Measurements from ENCODE around the gene SLC49A3. TPM values are rescaled to one million over a fixed set of nuclear protein-coding genes. Genes with fewer than 3 reads are reported as not detected.
A peak's percentile ranks its signal among the peaks of the same experiment; 100 is the strongest.

SLC49A3 gene
- total and polyA plus RNA-seq, 2 experiments from 2014 or later, result 5.2 to 12.5 TPM

GRCh38 chr4:664713-665231 lies 24.2 kb downstream of the SLC49A3 start:
- in situ Hi-C loops (cut with MboI), result no loop called here
- no peaks in the 10 kb centered on the region for H3K27me3 ChIP-seq (replicated peaks; ENCODE audit: insufficient read depth)
- H3K9me2 ChIP-seq (ENCODE audit: insufficient read depth), result no peaks in the 10 kb centered on the region
- H3K79me2 ChIP-seq (ENCODE audit: insufficient read depth), result no peaks in the 10 kb centered on the region
- no peaks in the 10 kb centered on the region for H3K36me3 ChIP-seq (ENCODE audit: low read depth)
- no peak overlapping the region for H2AFZ ChIP-seq
- H3K4me1 ChIP-seq (ENCODE audit: insufficient read depth), result no peaks in the 10 kb centered on the region
- H4K20me1 ChIP-seq (ENCODE audit: insufficient read depth), result no peaks in the 10 kb centered on the region
- no peak overlapping the region for H3K4me3 ChIP-seq
- no peak overlapping the region for H3K27ac ChIP-seq
- TF ChIP-seq EZH2 (IDR thresholded peaks at IDR 0.05; ENCODE audit: insufficient read depth, poor library complexity, severe bottlenecking) (no peak), EZH2phosphoT487 (IDR thresholded peaks at IDR 0.05; ENCODE audit: insufficient read depth, low read depth) (no peak)
- no peaks in the 10 kb centered on the region for H3F3A ChIP-seq (ENCODE audit: insufficient read depth)
- no peaks in the 10 kb centered on the region for H3K9me3 ChIP-seq (ENCODE audit: low read depth)
- no peak overlapping the region for H3K4me2 ChIP-seq (ENCODE audit: unreplicated experiment)
- WGBS, 2 experiments (ENCODE audit: low coverage in 1 of 2, low lambda C conversion rate in 2 of 2, missing lambda C conversion rate in 2 of 2), result 93 to 94% methylated on average over 17 to 23 of the region's 24 CpGs
- no peak overlapping the region for H3K9ac ChIP-seq
- no peak for DNase-seq

- in situ Hi-C loops (cut with MboI), result no loop called here
- Histone ChIP-seq H3K36me3 (ENCODE audit: low read depth) (no peaks in the 10 kb centered on the region), H3K9me2 (ENCODE audit: insufficient read depth) (no peaks in the 10 kb centered on the region), H3K27ac (no peak overlapping the region), H3K9ac (no peak overlapping the region), H3K4me3 (peak overlapping the region; percentile 43), H4K20me1 (ENCODE audit: insufficient read depth) (no peaks in the 10 kb centered on the region), H3F3A (ENCODE audit: insufficient read depth) (no peaks in the 10 kb centered on the region), H2AFZ (peak overlapping the region; percentile 33), H3K27me3 (replicated peaks; ENCODE audit: insufficient read depth) (no peaks in the 10 kb centered on the region), H3K4me1 (ENCODE audit: insufficient read depth) (no peaks in the 10 kb centered on the region), H3K79me2 (ENCODE audit: insufficient read depth) (no peaks in the 10 kb centered on the region), H3K4me2 (ENCODE audit: unreplicated experiment) (no peak overlapping the region), H3K9me3 (ENCODE audit: low read depth) (no peaks in the 10 kb centered on the region)
- no peak for DNase-seq
- TF ChIP-seq EZH2phosphoT487 (IDR thresholded peaks at IDR 0.05; ENCODE audit: insufficient read depth, low read depth), result no peak
- TF ChIP-seq EZH2 (IDR thresholded peaks at IDR 0.05; ENCODE audit: insufficient read depth, poor library complexity, severe bottlenecking), result no peak
- 3 to 5% methylated on average over 69 of the region's 80 CpGs for WGBS, 2 experiments (ENCODE audit: low coverage in 1 of 2, low lambda C conversion rate in 2 of 2, missing lambda C conversion rate in 2 of 2)
Observed at GRCh38 chr4:663438-664428, 25.2 kb downstream of the SLC49A3 start.

GRCh38 chr4:663046-663437 lies 25.9 kb downstream of the SLC49A3 start:
- H3K27ac ChIP-seq, result no peak overlapping the region
- no peaks in the 10 kb centered on the region for H3K9me2 ChIP-seq (ENCODE audit: insufficient read depth)
- no peak overlapping the region for H3K4me3 ChIP-seq
- H3K9ac ChIP-seq, result no peak overlapping the region
- 36 to 40% methylated on average over 19 to 20 of the region's 20 CpGs for WGBS, 2 experiments (ENCODE audit: low coverage in 1 of 2, low lambda C conversion rate in 2 of 2, missing lambda C conversion rate in 2 of 2)
- H3K4me2 ChIP-seq (ENCODE audit: unreplicated experiment), result no peak overlapping the region
- no peaks in the 10 kb centered on the region for H3K9me3 ChIP-seq (ENCODE audit: low read depth)
- no peaks in the 10 kb centered on the region for H3K27me3 ChIP-seq (replicated peaks; ENCODE audit: insufficient read depth)
- in situ Hi-C loops (cut with MboI), result no loop called here
- H3K36me3 ChIP-seq (ENCODE audit: low read depth), result no peaks in the 10 kb centered on the region
- TF ChIP-seq EZH2phosphoT487 (IDR thresholded peaks at IDR 0.05; ENCODE audit: insufficient read depth, low read depth) (no peak), EZH2 (IDR thresholded peaks at IDR 0.05; ENCODE audit: insufficient read depth, poor library complexity, severe bottlenecking) (no peak)
- H3K4me1 ChIP-seq (ENCODE audit: insufficient read depth), result no peaks in the 10 kb centered on the region
- H3F3A ChIP-seq (ENCODE audit: insufficient read depth), result no peaks in the 10 kb centered on the region
- DNase-seq, result no peak
- no peak overlapping the region for H2AFZ ChIP-seq
- no peaks in the 10 kb centered on the region for H3K79me2 ChIP-seq (ENCODE audit: insufficient read depth)
- H4K20me1 ChIP-seq (ENCODE audit: insufficient read depth), result no peaks in the 10 kb centered on the region

- DNase-seq, result no peak
- Histone ChIP-seq H3K4me2 (ENCODE audit: unreplicated experiment) (no peak overlapping the region), H3K9me2 (ENCODE audit: insufficient read depth) (no peaks in the 10 kb centered on the region), H3K79me2 (ENCODE audit: insufficient read depth) (no peaks in the 10 kb centered on the region), H3K27ac (no peak overlapping the region), H4K20me1 (ENCODE audit: insufficient read depth) (no peaks in the 10 kb centered on the region), H3K9ac (no peak overlapping the region), H3F3A (ENCODE audit: insufficient read depth) (no peaks in the 10 kb centered on the region), H3K4me3 (no peak overlapping the region), H3K27me3 (replicated peaks; ENCODE audit: insufficient read depth) (no peaks in the 10 kb centered on the region), H3K4me1 (ENCODE audit: insufficient read depth) (no peaks in the 10 kb centered on the region), H2AFZ (no peak overlapping the region), H3K9me3 (ENCODE audit: low read depth) (no peaks in the 10 kb centered on the region), H3K36me3 (ENCODE audit: low read depth) (no peaks in the 10 kb centered on the region)
- TF ChIP-seq EZH2 (IDR thresholded peaks at IDR 0.05; ENCODE audit: insufficient read depth, poor library complexity, severe bottlenecking) (no peak), EZH2phosphoT487 (IDR thresholded peaks at IDR 0.05; ENCODE audit: insufficient read depth, low read depth) (no peak)
- 80 to 86% methylated on average over 42 of the region's 42 CpGs for WGBS, 2 experiments (ENCODE audit: low coverage in 1 of 2, low lambda C conversion rate in 2 of 2, missing lambda C conversion rate in 2 of 2)
- in situ Hi-C loops (cut with MboI), result no loop called here
Observed at GRCh38 chr4:661881-662761, 26.8 kb downstream of the SLC49A3 start.
